HAP-1 (cell line): Measurements from ENCODE around the gene NSRP1.

Source experiments
- DNase-seq, 2 experiments: peaks; one replicate each; pipeline ENCODE4 v3.0.0-alpha.2; 2016 to 2020; ENCODE audit warnings: low spot score in 2 of 2
- H3K27me3 ChIP-seq: fragments of 250-450 bp; sonication (Bioruptor Pico); 2 replicates; pipeline ENCODE4 v1.5.1; 2020; ENCODE audit warnings: low read depth, mild to moderate bottlenecking, moderate library complexity
- H3K36me3 ChIP-seq: fragments of 250-450 bp; sonication (Bioruptor Pico); replicated peaks from 2 replicates; pipeline ENCODE4 v1.5.1; 2020; ENCODE audit warnings: mild to moderate bottlenecking
- H3K4me1 ChIP-seq: fragments of 250-450 bp; sonication (Bioruptor Pico); 2 replicates; pipeline ENCODE4 v1.5.1; 2020; ENCODE audit warnings: mild to moderate bottlenecking
- H3K4me3 ChIP-seq: fragments of 250-450 bp; sonication (Bioruptor Pico); 2 replicates; pipeline ENCODE4 v1.5.1; 2020; ENCODE audit warnings: mild to moderate bottlenecking, moderate library complexity
- H3K9me3 ChIP-seq: fragments of 250-450 bp; sonication (Bioruptor Pico); 2 replicates; pipeline ENCODE4 v1.5.1; 2020; ENCODE audit warnings: mild to moderate bottlenecking, moderate library complexity
- in situ Hi-C: fragments of 300-500 bp; cut with MboI; formaldehyde crosslinking; loops from 3 replicates; pipeline ENCODE4 v1.14.3; 2020; ENCODE audit warnings: low sequenced_read_pairs, inconsistent platforms, mixed read lengths

The NSRP1 gene

DNA sequence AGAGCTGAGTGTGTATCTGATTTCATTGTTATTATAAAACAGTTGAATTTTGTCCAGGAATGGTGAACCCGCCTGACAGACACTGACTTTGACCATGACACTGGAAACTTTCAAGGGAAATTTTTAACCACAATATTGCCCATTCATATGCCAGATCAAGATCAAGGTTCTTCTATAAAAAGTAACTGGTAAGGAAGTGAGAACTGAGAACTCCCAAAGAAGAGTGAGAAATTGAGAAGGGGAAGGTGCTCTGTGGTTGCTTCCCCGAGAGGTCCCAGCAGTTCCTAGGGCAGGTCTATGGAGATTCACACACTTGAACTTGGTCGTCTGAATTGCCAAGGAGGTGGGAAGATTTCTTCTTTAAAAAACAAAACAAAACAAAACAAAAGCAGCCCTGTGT, 91.6 kb downstream of the NSRP1 start:
- in situ Hi-C loops, result no loop called here
- H3K4me1 ChIP-seq, result no peaks in the 10 kb centered on the region
- no peak for DNase-seq
- no peaks in the 10 kb centered on the region for H3K9me3 ChIP-seq
- H3K36me3 ChIP-seq, result no peaks in the 10 kb centered on the region
- no peaks in the 10 kb centered on the region for H3K27me3 ChIP-seq
- H3K4me3 ChIP-seq, result no peak overlapping the region

- DNase-seq, result no peak
- no peaks in the 10 kb centered on the region for H3K9me3 ChIP-seq
- no peaks in the 10 kb centered on the region for H3K4me1 ChIP-seq
- no peak overlapping the region for H3K4me3 ChIP-seq
- H3K27me3 ChIP-seq, result no peaks in the 10 kb centered on the region
- in situ Hi-C loops, result no loop called here
- H3K36me3 ChIP-seq, result no peaks in the 10 kb centered on the region
Measured at GRCh38 chr17:30209930-30210329, 93.3 kb downstream of the NSRP1 start.

DNA sequence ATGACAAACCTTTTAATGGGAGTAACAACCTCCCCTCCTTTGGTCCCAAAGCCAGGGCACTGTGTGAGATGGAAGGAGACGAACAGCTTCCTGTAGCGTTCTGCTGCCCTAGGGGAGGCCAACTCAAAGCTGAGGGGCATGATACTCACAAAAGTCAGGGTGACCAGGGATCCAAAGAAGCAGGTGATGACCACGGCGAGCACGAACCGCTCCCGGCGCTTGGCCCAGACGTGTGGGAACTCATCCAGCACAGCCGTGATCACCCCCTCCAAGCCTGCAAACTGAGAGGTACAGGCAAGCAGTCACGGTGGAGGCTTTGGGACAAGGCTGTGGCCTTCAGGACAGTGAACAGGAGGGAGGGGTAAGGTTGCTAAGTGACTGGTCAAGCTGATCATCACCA, 93.8 kb downstream of the NSRP1 start:
- DNase-seq, result no peak
- Histone ChIP-seq H3K27me3 (no peaks in the 10 kb centered on the region), H3K9me3 (no peaks in the 10 kb centered on the region), H3K4me3 (no peak overlapping the region), H3K36me3 (no peaks in the 10 kb centered on the region), H3K4me1 (no peaks in the 10 kb centered on the region)
- in situ Hi-C loops, result no loop called here

DNA sequence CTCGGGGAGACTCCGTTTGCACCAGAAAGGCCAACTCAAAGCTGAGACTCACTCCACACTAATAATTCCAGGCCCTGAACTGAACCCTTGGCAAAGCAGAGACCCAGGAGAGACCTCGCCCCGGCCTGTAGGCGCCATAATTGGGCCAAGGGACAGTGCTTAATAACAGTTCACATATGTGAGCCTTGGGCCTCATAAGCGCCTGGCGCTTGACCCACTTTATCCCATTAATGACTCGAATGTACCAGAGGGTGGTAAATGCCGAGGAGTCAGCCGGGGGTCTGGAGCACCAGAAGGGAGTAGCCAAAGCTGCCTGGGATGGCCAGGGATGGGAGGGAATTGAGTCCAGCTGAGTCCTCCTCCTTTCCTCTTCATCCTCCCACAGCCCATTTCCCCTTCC, 94.3 kb downstream of the NSRP1 start:
- H3K9me3 ChIP-seq, result no peaks in the 10 kb centered on the region
- no peak overlapping the region for H3K4me3 ChIP-seq
- no peak for DNase-seq
- in situ Hi-C loops, result no loop called here
- H3K27me3 ChIP-seq, result no peaks in the 10 kb centered on the region
- H3K36me3 ChIP-seq, result no peaks in the 10 kb centered on the region
- H3K4me1 ChIP-seq, result no peaks in the 10 kb centered on the region

- Histone ChIP-seq H3K36me3 (no peaks in the 10 kb centered on the region), H3K4me1 (no peaks in the 10 kb centered on the region), H3K4me3 (no peak overlapping the region), H3K27me3 (no peaks in the 10 kb centered on the region), H3K9me3 (no peaks in the 10 kb centered on the region)
- no peak for DNase-seq
- in situ Hi-C loops, result no loop called here
Measured at GRCh38 chr17:30211371-30211770, 94.8 kb downstream of the NSRP1 start.

DNA sequence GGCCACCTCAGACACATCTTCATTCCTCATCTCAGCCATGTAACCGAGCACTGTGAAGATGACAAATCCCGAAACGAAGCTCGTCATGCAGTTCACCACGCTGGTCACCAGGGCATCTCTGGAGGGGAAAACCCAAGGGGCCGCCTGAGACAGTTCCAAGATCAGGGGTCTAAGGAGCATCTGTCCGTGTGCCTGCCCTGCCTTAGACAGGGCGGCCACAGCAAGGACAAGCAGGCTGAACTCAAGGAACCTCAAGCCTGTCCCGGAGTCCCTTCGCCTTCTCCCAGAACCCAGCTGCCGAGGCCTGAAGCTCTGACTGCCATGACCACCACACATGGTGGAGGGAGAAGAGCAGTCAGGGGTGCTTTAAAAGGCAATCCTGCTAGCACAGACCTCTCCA, 96.1 kb downstream of the NSRP1 start:
- Histone ChIP-seq H3K27me3 (no peaks in the 10 kb centered on the region), H3K36me3 (no peaks in the 10 kb centered on the region), H3K4me3 (no peak overlapping the region), H3K9me3 (no peaks in the 10 kb centered on the region), H3K4me1 (no peaks in the 10 kb centered on the region)
- no peak for DNase-seq
- in situ Hi-C loops, result no loop called here

DNA sequence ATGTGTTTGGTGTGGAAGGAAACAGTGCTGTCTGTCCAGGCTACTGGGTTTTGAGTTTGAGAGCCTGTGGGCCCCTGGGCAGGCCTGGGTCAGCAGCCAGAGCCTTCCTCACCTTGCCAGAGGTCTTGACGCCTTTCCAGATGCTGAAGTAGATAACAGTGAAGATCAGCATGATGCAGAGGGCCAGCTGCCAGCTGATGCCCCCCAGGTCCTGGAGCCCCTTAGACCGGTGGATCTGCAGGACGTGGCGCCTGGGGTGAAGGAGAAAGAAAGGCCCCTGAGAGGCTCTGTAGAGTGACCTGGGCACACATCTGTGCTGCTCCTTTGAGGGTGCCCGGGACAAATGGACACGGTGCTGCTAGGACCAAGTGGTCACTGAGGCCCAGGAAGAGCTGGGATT, 100.4 kb downstream of the NSRP1 start:
- DNase-seq, result no peak
- no peaks in the 10 kb centered on the region for H3K9me3 ChIP-seq
- no peak overlapping the region for H3K4me3 ChIP-seq
- no peaks in the 10 kb centered on the region for H3K36me3 ChIP-seq
- in situ Hi-C loops, result no loop called here
- no peaks in the 10 kb centered on the region for H3K4me1 ChIP-seq
- H3K27me3 ChIP-seq, result no peaks in the 10 kb centered on the region

GRCh38 chr17:30217746-30218245, 101.2 kb downstream of the NSRP1 start:
- no peak for DNase-seq
- Histone ChIP-seq H3K4me1 (no peaks in the 10 kb centered on the region), H3K36me3 (no peaks in the 10 kb centered on the region), H3K9me3 (no peaks in the 10 kb centered on the region), H3K4me3 (no peak overlapping the region), H3K27me3 (no peaks in the 10 kb centered on the region)
- in situ Hi-C loops, result no loop called here

DNA sequence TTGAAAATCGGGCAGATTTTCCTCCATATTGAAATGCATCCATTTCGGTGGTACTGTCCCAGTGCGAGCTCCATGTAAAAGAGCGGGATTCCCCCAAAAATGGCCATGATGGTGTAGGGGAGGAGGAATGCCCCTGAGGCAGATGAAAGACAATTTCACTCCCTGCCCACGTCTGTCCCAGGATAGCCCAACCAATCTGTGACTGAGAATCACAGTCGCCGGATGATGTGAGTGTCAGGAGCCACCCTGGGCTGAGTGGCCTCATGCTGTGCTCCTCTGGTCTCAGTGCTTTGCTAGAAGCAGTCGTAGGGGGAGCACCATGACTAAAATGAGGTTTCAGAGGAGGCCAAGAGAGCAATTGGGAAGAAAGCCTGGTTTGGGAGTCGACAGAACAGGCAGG, 102.2 kb downstream of the NSRP1 start:
- H3K9me3 ChIP-seq, result no peaks in the 10 kb centered on the region
- H3K36me3 ChIP-seq, result no peaks in the 10 kb centered on the region
- DNase-seq, result no peak
- H3K4me1 ChIP-seq, result no peaks in the 10 kb centered on the region
- no peak overlapping the region for H3K4me3 ChIP-seq
- no peaks in the 10 kb centered on the region for H3K27me3 ChIP-seq
- in situ Hi-C loops, result no loop called here

DNA sequence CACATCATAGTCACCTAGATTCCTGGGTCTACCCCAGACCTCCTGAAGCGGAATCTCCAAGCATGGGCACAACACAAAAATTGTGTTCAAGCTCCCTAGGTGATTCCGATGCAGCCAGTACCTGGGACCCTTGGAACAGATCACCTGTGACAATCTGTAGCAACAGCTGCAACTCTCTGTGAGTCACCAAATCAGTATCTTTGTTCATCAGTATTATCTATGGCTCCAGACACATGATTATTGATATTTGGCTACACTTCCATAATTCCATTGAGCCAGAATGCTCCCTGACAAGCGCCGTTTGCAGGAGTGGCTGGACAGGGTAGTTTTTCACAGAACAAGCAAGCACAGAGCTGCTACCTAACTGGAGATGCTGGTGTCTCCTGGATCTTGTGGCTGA, 102.7 kb downstream of the NSRP1 start:
- in situ Hi-C loops, result no loop called here
- no peak for DNase-seq
- H3K4me1 ChIP-seq, result no peaks in the 10 kb centered on the region

DNA sequence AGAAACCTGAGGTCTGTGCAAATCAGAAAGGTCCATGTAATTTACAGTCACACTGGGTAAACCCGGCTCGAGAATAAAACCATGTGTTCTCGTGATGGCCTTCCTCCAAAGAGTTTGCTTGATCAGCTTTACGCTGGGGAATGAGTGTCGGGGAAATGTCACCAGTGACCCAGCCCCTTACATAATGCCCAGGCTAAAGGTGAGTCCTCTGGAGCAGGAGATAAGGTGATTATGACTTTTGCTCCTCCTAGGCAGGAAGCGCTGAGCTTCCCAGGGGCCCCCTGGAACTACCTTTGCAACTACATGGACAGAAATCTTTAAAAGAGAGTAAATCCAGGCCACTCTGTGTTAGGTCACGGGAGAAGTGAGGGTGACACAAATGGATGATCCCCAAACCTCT, 103.2 kb downstream of the NSRP1 start:
- Histone ChIP-seq H3K27me3 (no peaks in the 10 kb centered on the region), H3K9me3 (no peaks in the 10 kb centered on the region), H3K4me3 (no peak overlapping the region), H3K36me3 (no peaks in the 10 kb centered on the region), H3K4me1 (no peaks in the 10 kb centered on the region)
- in situ Hi-C loops, result no loop called here
- DNase-seq, result no peak

More for the DNA sequence above, 102.7 kb downstream of the NSRP1 start:
- H3K36me3 ChIP-seq, result no peaks in the 10 kb centered on the region
- no peak overlapping the region for H3K4me3 ChIP-seq
- no peaks in the 10 kb centered on the region for H3K27me3 ChIP-seq
- H3K9me3 ChIP-seq, result no peaks in the 10 kb centered on the region

GRCh38 chr17:30220414-30220813, 103.8 kb downstream of the NSRP1 start:
- Histone ChIP-seq H3K27me3 (no peaks in the 10 kb centered on the region), H3K36me3 (no peaks in the 10 kb centered on the region), H3K4me3 (no peak overlapping the region), H3K4me1 (no peaks in the 10 kb centered on the region), H3K9me3 (no peaks in the 10 kb centered on the region)
- in situ Hi-C loops, result no loop called here
- DNase-seq, result no peak

DNA sequence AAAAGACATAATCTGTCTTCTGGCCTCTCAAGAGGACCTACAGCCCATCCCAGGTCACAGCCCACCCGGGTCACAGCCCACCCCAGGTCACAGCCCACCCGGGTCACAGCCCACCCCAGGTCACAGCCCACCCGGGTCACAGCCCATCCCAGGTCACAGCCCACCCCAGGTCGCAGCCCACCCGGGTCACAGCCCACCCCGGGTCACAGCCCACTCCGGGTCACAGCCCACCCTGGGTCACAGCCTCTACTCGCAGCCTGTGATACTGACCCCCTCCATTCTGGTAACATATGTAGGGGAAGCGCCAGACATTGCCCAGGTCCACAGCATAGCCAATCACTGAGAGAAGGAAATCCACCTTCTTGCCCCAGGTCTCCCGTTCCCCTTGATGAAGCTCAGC, 104.7 kb downstream of the NSRP1 start:
- DNase-seq, result no peak
- Histone ChIP-seq H3K27me3 (no peaks in the 10 kb centered on the region), H3K36me3 (no peaks in the 10 kb centered on the region), H3K9me3 (no peaks in the 10 kb centered on the region), H3K4me3 (no peak overlapping the region), H3K4me1 (no peaks in the 10 kb centered on the region)
- in situ Hi-C loops, result no loop called here

DNA sequence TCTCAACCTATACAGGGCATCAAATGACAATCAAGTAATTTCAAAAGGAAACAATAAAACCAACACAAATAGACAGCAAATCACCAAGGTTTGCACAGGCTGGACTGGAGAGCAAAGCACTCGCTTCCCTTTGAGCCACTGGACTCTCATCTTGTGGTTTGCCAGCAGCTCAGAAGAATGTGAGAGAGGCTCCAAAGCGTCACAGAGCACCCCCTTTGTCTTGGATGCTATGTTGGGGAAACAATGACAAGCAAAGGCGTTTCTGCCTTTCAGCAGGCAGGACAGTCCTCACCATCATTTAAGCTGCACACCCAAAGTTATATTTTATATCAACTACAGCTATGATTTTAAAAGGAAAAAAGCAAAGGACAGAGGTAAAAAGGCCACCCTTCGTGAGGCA, 105.6 kb downstream of the NSRP1 start:
- Histone ChIP-seq H3K9me3 (no peaks in the 10 kb centered on the region), H3K36me3 (no peaks in the 10 kb centered on the region), H3K27me3 (no peaks in the 10 kb centered on the region), H3K4me3 (no peak overlapping the region), H3K4me1 (no peaks in the 10 kb centered on the region)
- in situ Hi-C loops, result no loop called here
- DNase-seq, result no peak

DNA sequence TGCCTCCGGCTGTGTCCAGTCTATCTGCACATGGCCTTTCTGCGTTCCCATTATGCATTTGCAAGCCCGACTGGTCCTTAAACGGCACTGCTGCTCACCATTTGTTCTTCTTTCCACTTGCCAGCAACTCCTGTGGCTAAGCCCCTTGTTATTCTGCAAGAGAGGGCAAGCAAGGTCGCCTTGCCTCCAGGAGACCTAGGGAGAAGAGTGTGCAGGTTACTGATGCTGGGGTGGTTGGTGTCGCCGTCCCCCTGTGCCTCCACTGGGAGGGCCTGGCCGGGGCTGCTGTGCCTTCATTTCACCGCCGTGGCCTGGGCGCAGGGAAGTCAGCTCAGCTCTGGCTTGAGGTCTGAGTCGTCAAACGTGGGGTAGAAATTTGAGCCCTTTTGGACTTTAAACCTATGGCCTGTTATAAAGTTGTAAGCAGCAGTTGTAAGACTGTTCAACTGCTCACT, 106.1 kb downstream of the NSRP1 start:
- Histone ChIP-seq H3K9me3 (no peaks in the 10 kb centered on the region), H3K4me1 (no peaks in the 10 kb centered on the region), H3K4me3 (no peak overlapping the region), H3K27me3 (no peaks in the 10 kb centered on the region), H3K36me3 (no peaks in the 10 kb centered on the region)
- DNase-seq, result no peak
- in situ Hi-C loops, result no loop called here
